SK-N-SH treated with all-trans-retinoic acid at 6 μM for 48 hours (cell line): Measurements from ENCODE around the gene NBR1.

ENCODE experiments used
- PPARA ChIP-seq: fragments of 250-450 bp; sonication (Bioruptor Pico); IDR thresholded peaks from 2 replicates; pipeline ENCODE4 v1.5.0; 2020; ENCODE audit warnings: mild to moderate bottlenecking, borderline replicate concordance
- RARB ChIP-seq: fragments of 250-450 bp; sonication (Bioruptor Pico); IDR thresholded peaks from 2 replicates; pipeline ENCODE4 v1.8.0; 2021; ENCODE audit warnings: mild to moderate bottlenecking, moderate library complexity
- ZFP3 ChIP-seq: fragments of 250-450 bp; sonication (Bioruptor Pico); IDR thresholded peaks from 2 replicates; pipeline ENCODE4 v1.5.0; 2020; ENCODE audit warnings: mild to moderate bottlenecking, moderate library complexity
- ZNF8 ChIP-seq: fragments of 450-650 bp; formaldehyde crosslinking; IDR thresholded peaks from 2 replicates; pipeline ENCODE4 v1.5.0; 2020; ENCODE audit warnings: mild to moderate bottlenecking, moderate library complexity
- TF ChIP-seq, protein P1 (sequence below): fragments of 250-450 bp; sonication (Bioruptor Pico); IDR thresholded peaks from 2 replicates; pipeline ENCODE4 v1.5.1; 2020; ENCODE audit warnings: low read depth, mild to moderate bottlenecking, moderate library complexity

DNA sequence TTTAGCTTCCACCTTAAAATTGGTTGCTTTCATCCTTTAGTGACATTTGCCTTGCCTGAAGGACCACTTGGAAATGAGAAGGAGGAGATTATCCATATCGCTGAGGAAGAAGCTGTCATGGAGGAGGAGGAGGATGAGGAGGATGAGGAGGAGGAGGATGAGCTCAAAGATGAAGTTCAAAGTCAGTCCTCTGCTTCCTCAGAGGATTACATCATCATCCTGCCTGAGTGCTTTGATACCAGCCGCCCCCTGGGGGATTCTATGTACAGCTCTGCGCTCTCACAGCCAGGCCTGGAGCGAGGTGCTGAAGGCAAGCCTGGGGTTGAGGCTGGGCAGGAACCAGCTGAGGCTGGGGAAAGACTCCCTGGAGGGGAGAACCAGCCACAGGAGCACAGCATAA, 29.1 kb downstream of the NBR1 start:
- TF ChIP-seq RARB (CRISPR knock-in tag) (no peak), PPARA (no peak), ZNF8 (CRISPR knock-in tag) (no peak), ZFP3 (CRISPR knock-in tag) (no peak)
- TF ChIP-seq, protein P1, sequence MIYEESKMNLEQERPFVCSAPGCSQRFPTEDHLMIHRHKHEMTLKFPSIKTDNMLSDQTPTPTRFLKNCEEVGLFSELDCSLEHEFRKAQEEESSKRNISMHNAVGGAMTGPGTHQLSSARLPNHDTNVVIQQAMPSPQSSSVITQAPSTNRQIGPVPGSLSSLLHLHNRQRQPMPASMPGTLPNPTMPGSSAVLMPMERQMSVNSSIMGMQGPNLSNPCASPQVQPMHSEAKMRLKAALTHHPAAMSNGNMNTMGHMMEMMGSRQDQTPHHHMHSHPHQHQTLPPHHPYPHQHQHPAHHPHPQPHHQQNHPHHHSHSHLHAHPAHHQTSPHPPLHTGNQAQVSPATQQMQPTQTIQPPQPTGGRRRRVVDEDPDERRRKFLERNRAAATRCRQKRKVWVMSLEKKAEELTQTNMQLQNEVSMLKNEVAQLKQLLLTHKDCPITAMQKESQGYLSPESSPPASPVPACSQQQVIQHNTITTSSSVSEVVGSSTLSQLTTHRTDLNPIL (CRISPR knock-in tag), result no peak
